HEK293 (cell line): ENCODE data around the gene FBXO10.

ENCODE experiments used
- CTCF ChIP-seq: fragments of 450-650 bp; formaldehyde crosslinking; IDR thresholded peaks from 2 replicates; pipeline ENCODE4 v1.5.1; 2016; ENCODE audit warnings: missing biosample characterization, missing genetic modification characterization
- GLI4 ChIP-seq: fragments of 450-650 bp; formaldehyde crosslinking; IDR thresholded peaks from 2 replicates; pipeline ENCODE4 v1.5.1; 2016; ENCODE audit warnings: missing biosample characterization, missing genetic modification characterization
- HIC1 ChIP-seq: fragments of 450-650 bp; formaldehyde crosslinking; IDR thresholded peaks from 2 replicates; pipeline ENCODE4 v1.5.1; 2016; ENCODE audit warnings: missing biosample characterization, missing genetic modification characterization
- KLF17 ChIP-seq: fragments of 450-650 bp; formaldehyde crosslinking; IDR thresholded peaks from 2 replicates; pipeline ENCODE4 v1.5.1; 2016; ENCODE audit warnings: missing biosample characterization, missing genetic modification characterization
- MZF1 ChIP-seq: fragments of 450-650 bp; formaldehyde crosslinking; IDR thresholded peaks from 2 replicates; pipeline ENCODE4 v1.5.1; 2017; ENCODE audit warnings: missing biosample characterization, missing genetic modification characterization, borderline replicate concordance
- PRDM1 ChIP-seq: fragments of 450-650 bp; formaldehyde crosslinking; IDR thresholded peaks from 2 replicates; pipeline ENCODE4; 2016; ENCODE audit warnings: missing biosample characterization, missing genetic modification characterization
- PRDM10 ChIP-seq: fragments of 450-650 bp; formaldehyde crosslinking; IDR thresholded peaks from 2 replicates; pipeline ENCODE4 v1.5.1; 2016; ENCODE audit warnings: missing biosample characterization, missing genetic modification characterization
- SETDB1 ChIP-seq: IDR thresholded peaks from one replicate; pipeline ENCODE4 v1.6.1; 2017; ENCODE audit warnings: mild to moderate bottlenecking, low read length, moderate library complexity, mixed read lengths; ENCODE audit not compliant: insufficient read length
- SP3 ChIP-seq: fragments of 450-650 bp; formaldehyde crosslinking; IDR thresholded peaks from 2 replicates; pipeline ENCODE4 v1.5.1; 2016; ENCODE audit warnings: missing biosample characterization, missing genetic modification characterization
- ZBTB1 ChIP-seq: fragments of 450-650 bp; formaldehyde crosslinking; IDR thresholded peaks from 2 replicates; pipeline ENCODE4 v1.5.1; 2016; ENCODE audit warnings: missing biosample characterization, missing genetic modification characterization
- ZBTB10 ChIP-seq: fragments of 450-650 bp; formaldehyde crosslinking; IDR thresholded peaks from 2 replicates; pipeline ENCODE4 v1.5.1; 2016; ENCODE audit warnings: missing biosample characterization, missing genetic modification characterization
- ZBTB20 ChIP-seq: fragments of 450-650 bp; formaldehyde crosslinking; IDR thresholded peaks from 2 replicates; pipeline ENCODE4 v1.5.1; 2016; ENCODE audit warnings: missing biosample characterization, missing genetic modification characterization
- ZBTB48 ChIP-seq: fragments of 450-650 bp; formaldehyde crosslinking; IDR thresholded peaks from 2 replicates; pipeline ENCODE4 v1.5.1; 2016; ENCODE audit warnings: missing biosample characterization, missing genetic modification characterization
- ZBTB49 ChIP-seq: fragments of 450-650 bp; formaldehyde crosslinking; IDR thresholded peaks from 2 replicates; pipeline ENCODE4 v1.5.1; 2016; ENCODE audit warnings: missing biosample characterization, missing genetic modification characterization, low read depth
- ZNF214 ChIP-seq: fragments of 450-650 bp; formaldehyde crosslinking; IDR thresholded peaks from 2 replicates; pipeline ENCODE4 v1.5.1; 2017; ENCODE audit warnings: missing biosample characterization, mild to moderate bottlenecking, missing genetic modification characterization, borderline replicate concordance
- ZNF221 ChIP-seq: fragments of 450-650 bp; formaldehyde crosslinking; IDR thresholded peaks from 2 replicates; pipeline ENCODE4 v1.5.1; 2017; ENCODE audit warnings: missing biosample characterization, missing genetic modification characterization, borderline replicate concordance
- ZNF280C ChIP-seq: fragments of 450-650 bp; formaldehyde crosslinking; IDR thresholded peaks from 2 replicates; pipeline ENCODE4 v1.5.1; 2016; ENCODE audit warnings: missing biosample characterization, missing genetic modification characterization
- ZNF292 ChIP-seq: fragments of 450-650 bp; formaldehyde crosslinking; IDR thresholded peaks from 2 replicates; pipeline ENCODE4 v1.5.1; 2016; ENCODE audit warnings: low read depth, missing biosample characterization, missing genetic modification characterization, borderline replicate concordance
- ZNF350 ChIP-seq: fragments of 450-650 bp; formaldehyde crosslinking; IDR thresholded peaks from 2 replicates; pipeline ENCODE4 v1.5.0; 2017; ENCODE audit warnings: missing biosample characterization, mild to moderate bottlenecking, missing genetic modification characterization
- ZNF473 ChIP-seq: fragments of 450-650 bp; formaldehyde crosslinking; IDR thresholded peaks from 2 replicates; pipeline ENCODE4 v1.5.1; 2017; ENCODE audit warnings: missing biosample characterization, missing genetic modification characterization
- ZNF529 ChIP-seq: fragments of 450-650 bp; formaldehyde crosslinking; IDR thresholded peaks from 2 replicates; pipeline ENCODE4 v1.5.1; 2017; ENCODE audit warnings: missing genetic modification characterization, missing biosample characterization; ENCODE audit not compliant: insufficient replicate concordance
- ZNF785 ChIP-seq: fragments of 450-650 bp; formaldehyde crosslinking; IDR thresholded peaks from 2 replicates; pipeline ENCODE4 v1.5.1; 2016; ENCODE audit warnings: missing biosample characterization, missing genetic modification characterization
- ZNF791 ChIP-seq: fragments of 450-650 bp; formaldehyde crosslinking; IDR thresholded peaks from 2 replicates; pipeline ENCODE4 v1.5.1; 2016; ENCODE audit warnings: missing biosample characterization, missing genetic modification characterization
- ZNF843 ChIP-seq: fragments of 450-650 bp; formaldehyde crosslinking; IDR thresholded peaks from 2 replicates; pipeline ENCODE4 v1.5.1; 2016; ENCODE audit warnings: missing biosample characterization, missing genetic modification characterization

Gene FBXO10

GRCh38 chr9:37486256-37486615, 89.9 kb downstream of the FBXO10 start (continued):
- TF ChIP-seq ZBTB1 (tag by site-specific recombination) (no peak), SETDB1 (no peak), ZNF350 (tag by site-specific recombination) (no peak), GLI4 (tag by site-specific recombination) (no peak), ZBTB20 (peak; percentile 45; the same call in 1 of the 2 replicates), MZF1 (tag by site-specific recombination) (no peak), ZBTB10 (tag by site-specific recombination) (peak; percentile 66; the same call in 1 of the 2 replicates), ZNF785 (no peak), ZNF280C (tag by site-specific recombination) (no peak), KLF17 (tag by site-specific recombination) (no peak), ZBTB48 (tag by site-specific recombination) (no peak), ZNF221 (tag by site-specific recombination) (no peak), PRDM1 (tag by site-specific recombination) (no peak), SP3 (tag by site-specific recombination) (no peak), ZNF214 (no peak), ZNF473 (tag by site-specific recombination) (no peak), HIC1 (tag by site-specific recombination) (no peak), ZBTB49 (tag by site-specific recombination) (no peak), ZNF529 (no peak), CTCF (tag by site-specific recombination) (no peak), ZNF791 (tag by site-specific recombination) (no peak), ZNF843 (tag by site-specific recombination) (no peak), ZNF292 (tag by site-specific recombination) (no peak), PRDM10 (tag by site-specific recombination) (no peak)
